ENCODE data around the gene APEH. TPM values are rescaled to one million over a fixed set of nuclear protein-coding genes. Genes with fewer than 3 reads are reported as not detected.
"Not testable (repeated sequence)": the region's sequence is repeated elsewhere in the genome, so short reads cannot be mapped to it uniquely, and the experiment has no call there.

Gene APEH
- total and polyA plus RNA-seq, 9 of the 15 experiments (the other 6 are each of a cell fraction or from before 2014, with no cell fraction given): 70.9 to 177 (median 117) TPM

GRCh38 chr3:49683162-49683561, 9.0 kb downstream of the APEH start (continued):
- TF ChIP-seq MBD1 (CRISPR knock-in tag; IDR thresholded peaks at IDR 0.05): no peak

GRCh38 chr3:49684453-49684852, 10.3 kb downstream of the APEH start:
- H2AFZ ChIP-seq (ENCODE audit: low read depth, low read length); H3K4me3 ChIP-seq; H3K27me3 ChIP-seq (ENCODE audit: control insufficient read depth in 2 of 2, insufficient read depth in 2 of 2, low read length in 2 of 2); intact Hi-C loops (cut with micrococcal nuclease); H3K4me2 ChIP-seq (ENCODE audit: insufficient read depth, low read length); ATAC-seq; H3K27ac ChIP-seq (ENCODE audit: extremely low read depth, low read depth, low read length); H4K20me1 ChIP-seq (replicated peaks; ENCODE audit: control insufficient read depth, insufficient read depth, low read length); POLR2A ChIA-PET; H3K9ac ChIP-seq (ENCODE audit: insufficient read depth in 1 of 2, low read depth in 2 of 2, low read length in 2 of 2); FAIRE-seq; H3K9me1 ChIP-seq (ENCODE audit: control insufficient read depth, insufficient read depth, low read length); DNase-seq (ENCODE audit: extremely low read depth in 1 of 4, low spot score in 3 of 4); CTCF ChIA-PET (ENCODE audit: low intra/inter-chr PET ratio); in situ Hi-C loops (cut with MboI); BruUV-seq (replicated peaks); H3K9me3 ChIP-seq (replicated peaks; ENCODE audit: control insufficient read depth, insufficient read depth, low read depth, low read length); H3K79me2 ChIP-seq (ENCODE audit: control insufficient read depth, insufficient read depth, low read length): not testable (repeated sequence)
- peaks cover 6 to 23% of the 10 kb centered on the region in 2 experiments; a peak in 3 of 5 replicates for H3K4me1 ChIP-seq (replicated peaks in 1 of 2; ENCODE audit: control insufficient read depth in 2 of 2, insufficient read depth in 2 of 2, low read length in 2 of 2)
- peaks cover 45% of the 10 kb centered on the region; the same call in 2 of the 3 replicates for H3K36me3 ChIP-seq (ENCODE audit: control insufficient read depth, insufficient read depth, low read length)
- 100% methylated on average over 2 of the region's 2 CpGs for WGBS (ENCODE audit: insufficient coverage, low coverage, missing lambda C conversion rate)

- in situ Hi-C loops (cut with MboI): not testable (repeated sequence)
Observed at GRCh38 chr3:49685103-49685502, 11.0 kb downstream of the APEH start.

More at GRCh38 chr3:49685103-49685502, 11.0 kb downstream of the APEH start:
- BruUV-seq (replicated peaks); FAIRE-seq; H3K9ac ChIP-seq (ENCODE audit: insufficient read depth in 1 of 2, low read depth in 2 of 2, low read length in 2 of 2); H3K9me1 ChIP-seq (ENCODE audit: control insufficient read depth, insufficient read depth, low read length); ATAC-seq; DNase-seq (ENCODE audit: extremely low read depth in 1 of 4, low spot score in 3 of 4); H3K27me3 ChIP-seq (ENCODE audit: control insufficient read depth in 2 of 2, insufficient read depth in 2 of 2, low read length in 2 of 2); CTCF ChIA-PET (ENCODE audit: low intra/inter-chr PET ratio); intact Hi-C loops (cut with micrococcal nuclease); POLR2A ChIA-PET; H3K79me2 ChIP-seq (ENCODE audit: control insufficient read depth, insufficient read depth, low read length); H4K20me1 ChIP-seq (replicated peaks; ENCODE audit: control insufficient read depth, insufficient read depth, low read length); H2AFZ ChIP-seq (ENCODE audit: low read depth, low read length); H3K4me3 ChIP-seq; H3K4me2 ChIP-seq (ENCODE audit: insufficient read depth, low read length); H3K9me3 ChIP-seq (replicated peaks; ENCODE audit: control insufficient read depth, insufficient read depth, low read depth, low read length); H3K27ac ChIP-seq (ENCODE audit: extremely low read depth, low read depth, low read length): not testable (repeated sequence)
- 89% methylated on average over 5 of the region's 10 CpGs for WGBS (ENCODE audit: insufficient coverage, low coverage, missing lambda C conversion rate)
- Histone ChIP-seq H3K36me3 (ENCODE audit: control insufficient read depth, insufficient read depth, low read length) (peaks cover 38% of the 10 kb centered on the region; the same call in 2 of the 3 replicates), H3K4me1 (replicated peaks in 1 of 2; ENCODE audit: control insufficient read depth in 2 of 2, insufficient read depth in 2 of 2, low read length in 2 of 2) (peaks cover 6 to 23% of the 10 kb centered on the region in 2 experiments; a peak in 3 of 5 replicates)
